GM12878 (cell line): Measurements from ENCODE around the gene LIMK1. TPM values are rescaled to one million over a fixed set of nuclear protein-coding genes. Genes with fewer than 3 reads are reported as not detected.

Source experiments
- ATAC-seq: fragments of 200-7000 bp; cut with Tn5 transposase; 3 replicates; pipeline ENCODE4 v1.9.1; 2020; ENCODE audit warnings: mild to moderate bottlenecking, moderate library complexity
- BruUV-seq: library from RNA; stranded (reverse); fragments of 400-500 nt; replicated peaks from 2 replicates; lab custom pipeline; 2021; lab: Mats Ljungman, UMichigan
- CTCF ChIA-PET: fragments of 300-600 bp; sonication (Branson Sonifier 250); formaldehyde crosslinking; extraction: SDS; loops from one replicate; lab custom pipeline; 2021; ENCODE audit warnings: inconsistent platforms; lab: Yijun Ruan, JAX
- POLR2A ChIA-PET: fragments of 350-600 bp; formaldehyde crosslinking; extraction: SDS; loops from one replicate; lab custom pipeline; 2021; ENCODE audit warnings: inconsistent platforms; lab: Charles Lee
- RAD21 ChIA-PET: fragments of 300-600 bp; sonication (Branson Sonifier 250); formaldehyde crosslinking; loops from one replicate; lab custom pipeline; 2023; ENCODE audit warnings: antibody characterized with exemption; ENCODE audit not compliant: unreplicated experiment; lab: Charles Lee
- SMC1A ChIA-PET: fragments of 300-600 bp; sonication (Branson Sonifier 250); formaldehyde crosslinking; loops from one replicate; lab custom pipeline; 2023; ENCODE audit not compliant: unreplicated experiment, uncharacterized antibody; lab: Charles Lee
- DNase-seq: peaks from one replicate; pipeline ENCODE4 v3.0.0-alpha.2; 2011; ENCODE audit warnings: low read depth, low spot score
- FAIRE-seq: peaks from 3 replicates; lab custom pipeline; 2011; peaks lifted over from hg19 to GRCh38; lab: Jason Lieb, UNC
- H2AFZ ChIP-seq: 2 replicates; pipeline ENCODE4 v1.6.0; 2011; ENCODE audit warnings: low read depth, low read length, control low read depth; ENCODE audit not compliant: control insufficient read depth
- H3K27ac ChIP-seq: 2 replicates; pipeline ENCODE4 v1.5.1; 2011; ENCODE audit warnings: control low read depth; ENCODE audit not compliant: control insufficient read depth, insufficient read depth
- H3K27me3 ChIP-seq, 2 experiments: replicated peaks in 1 of 2; 2 replicates each; pipeline versions ENCODE4 v1.6.0 to v1.6.1; 2011; ENCODE audit warnings: low read length in 1 of 2; ENCODE audit not compliant: control insufficient read depth in 2 of 2, insufficient read depth in 2 of 2
- H3K36me3 ChIP-seq, 2 experiments: 2 replicates each; pipeline ENCODE4 v1.5.1; 2011; ENCODE audit warnings: low read length in 1 of 2; ENCODE audit not compliant: control insufficient read depth in 2 of 2, insufficient read depth in 2 of 2
- H3K4me1 ChIP-seq: 2 replicates; pipeline ENCODE4 v1.6.1; 2011; ENCODE audit warnings: mild to moderate bottlenecking, low read length, moderate library complexity, mixed read lengths; ENCODE audit not compliant: control insufficient read depth, insufficient read depth
- H3K4me2 ChIP-seq: 2 replicates; pipeline ENCODE4 v1.6.0; 2011; ENCODE audit warnings: control low read depth; ENCODE audit not compliant: control insufficient read depth, insufficient read depth
- H3K4me3 ChIP-seq: fragments of 200-600 bp; sonication (generic); 2 replicates; pipeline ENCODE4 v1.5.1; 2016
- H3K79me2 ChIP-seq: 2 replicates; pipeline ENCODE4 v1.6.0; 2011; ENCODE audit warnings: low read length; ENCODE audit not compliant: control insufficient read depth, insufficient read depth
- H3K9ac ChIP-seq: 2 replicates; pipeline ENCODE4 v1.8.0; 2011; ENCODE audit warnings: low read length, control low read depth, mixed read lengths; ENCODE audit not compliant: control insufficient read depth, insufficient read depth
- H3K9me3 ChIP-seq: replicated peaks from 3 replicates; pipeline ENCODE4 v1.5.1; 2011; ENCODE audit warnings: mild to moderate bottlenecking, low read length; ENCODE audit not compliant: control insufficient read depth, insufficient read depth
- H4K20me1 ChIP-seq: 2 replicates; pipeline ENCODE4 v1.6.0; 2011; ENCODE audit not compliant: control insufficient read depth, insufficient read depth
- BCL3 ChIP-seq: IDR thresholded peaks from 2 replicates; pipeline ENCODE4 v1.6.1; 2011; ENCODE audit warnings: borderline replicate concordance, low read depth, mild to moderate bottlenecking, moderate library complexity, low read length; ENCODE audit not compliant: insufficient read depth, poor library complexity, severe bottlenecking
- EED ChIP-seq: sonication (generic); IDR thresholded peaks from 2 replicates; pipeline ENCODE4 v1.6.1; 2016; ENCODE audit warnings: antibody characterized with exemption, low read depth
- IRF3 ChIP-seq: fragments of 450-650 bp; IDR thresholded peaks from 2 replicates; pipeline ENCODE4 v1.6.1; 2014; ENCODE audit warnings: mild to moderate bottlenecking
- JUND ChIP-seq: IDR thresholded peaks from 2 replicates; pipeline ENCODE4 v1.6.1; 2012; ENCODE audit warnings: low read depth, mild to moderate bottlenecking, low read length, improper control_type of control experiment, moderate library complexity
- KAT2A ChIP-seq: conservative IDR thresholded peaks from 2 replicates; pipeline ENCODE4 v1.6.1; 2011; ENCODE audit warnings: low read depth, low read length; ENCODE audit not compliant: control insufficient read depth
- RAD51 ChIP-seq: fragments of 450-650 bp; IDR thresholded peaks from 2 replicates; pipeline ENCODE4 v1.6.1; 2016; ENCODE audit warnings: moderate library complexity, mild to moderate bottlenecking, inconsistent platforms
- RUNX3 ChIP-seq: IDR thresholded peaks from 2 replicates; pipeline ENCODE4 v1.6.1; 2012; ENCODE audit warnings: low read length, inconsistent platforms
- SIX5 ChIP-seq: IDR thresholded peaks from 2 replicates; pipeline ENCODE4 v1.6.1; 2011; ENCODE audit warnings: mild to moderate bottlenecking, low read depth, low read length, moderate library complexity; ENCODE audit not compliant: severe bottlenecking
- SMAD5 ChIP-seq: IDR thresholded peaks from 2 replicates; pipeline ENCODE4 v1.6.1; 2016; ENCODE audit warnings: antibody characterized with exemption, low read depth
- SUPT20H ChIP-seq: IDR thresholded peaks from 2 replicates; pipeline ENCODE4 v1.6.1; 2011; ENCODE audit warnings: low read depth, mild to moderate bottlenecking, low read length, moderate library complexity, borderline replicate concordance; ENCODE audit not compliant: control insufficient read depth
- SUZ12 ChIP-seq: fragments of 200-600 bp; sonication (generic); IDR thresholded peaks from one replicate; pipeline ENCODE4 v1.6.1; 2018; ENCODE audit warnings: antibody characterized with exemption, mild to moderate bottlenecking; ENCODE audit not compliant: unreplicated experiment
- TCF7 ChIP-seq: IDR thresholded peaks from 2 replicates; pipeline ENCODE4 v1.6.1; 2014; ENCODE audit warnings: antibody characterized with exemption, borderline replicate concordance
- ZNF207 ChIP-seq: fragments of 450-650 bp; IDR thresholded peaks from 2 replicates; pipeline ENCODE4 v1.6.1; 2014; ENCODE audit warnings: antibody characterized with exemption, mild to moderate bottlenecking, borderline replicate concordance
- ZNF592 ChIP-seq: fragments of 450-650 bp; IDR thresholded peaks from 2 replicates; pipeline ENCODE4 v1.6.1; 2017; ENCODE audit warnings: mild to moderate bottlenecking, moderate library complexity
- WGBS: methylation state at CpG from one replicate; pipeline ENCODE4 v1.1.6; 2016; ENCODE audit warnings: low lambda C conversion rate; ENCODE audit not compliant: insufficient replicate concordance, insufficient coverage; ENCODE audit errors: missing lambda C conversion rate; 5-methylcytosine and 5-hydroxymethylcytosine counted together
- in situ Hi-C: fragments of 300-500 bp; cut with MboI; formaldehyde crosslinking; loops from 9 replicates; pipeline ENCODE4 v1.14.3; 2018; ENCODE audit warnings: mixed read lengths
- intact Hi-C: fragments of 100-400 bp; cut with micrococcal nuclease; formaldehyde crosslinking; loops from one replicate; pipeline ENCODE4 v1.14.2; 2022; ENCODE audit not compliant: unreplicated experiment
- polyA plus RNA-seq, 11 experiments: library from polyadenylated mRNA; depleted of rRNA in 4 of 11; unstranded in 6 of 11; stranded (reverse) in 5 of 11; fragments of >200 nt; fragmentation: Nextera tagmentation in 4 of 11; fragmentation: Illumina TruSeq in 1 of 11; extraction: Ambion mirVana in 4 of 11; extraction: Trizol in 1 of 11; gene quantifications; 1 replicate in 1 of 11; 2 replicates in 10 of 11; pipeline versions ENCODE4 v1.2.1 to v1.2.3, GENCODE V29; 2011 to 2016; ENCODE audit warnings: inconsistent platforms in 2 of 11, missing spikeins in 2 of 11, low read depth in 1 of 11
- total RNA-seq, 4 experiments: library from RNA; depleted of rRNA in 3 of 4; stranded (reverse); fragments of >200 nt in 3 of 4; fragmentation: Illumina TruSeq in 1 of 4; extraction: Trizol in 1 of 4; gene quantifications; 2 replicates each; pipeline versions ENCODE4 v1.2.1 to v1.2.3, GENCODE V29; 2013 to 2021

LIMK1 gene
- total and polyA plus RNA-seq, 10 of the 15 experiments (the other 5 are each of a cell fraction or from before 2014, with no cell fraction given) = 0.71 to 59.4 (median 28.8) TPM

- no peak for TF ChIP-seq ZNF592
- no peak for TF ChIP-seq SUPT20H
Measured at GRCh38 chr7:74092321-74092963, 8.8 kb downstream of the LIMK1 start (continued).

- Histone ChIP-seq H3K4me2 (peak overlapping the region; percentile 100), H3K9ac (peak overlapping the region; percentile 87), H3K27ac (peak overlapping the region; percentile 94), H3K27me3 (no peaks in the 10 kb centered on the region), H3K4me3 (peak overlapping the region; percentile 80), H3K9me3 (peaks cover 2% of the 10 kb centered on the region; the same call in 2 of the 3 replicates), H3K79me2 (peaks cover 32% of the 10 kb centered on the region), H3K4me1 (peaks cover 26% of the 10 kb centered on the region), H2AFZ (peak overlapping the region; percentile 67), H3K36me3 (peaks cover 12% of the 10 kb centered on the region in 2 experiments), H4K20me1 (no peaks in the 10 kb centered on the region)
- WGBS = 0% methylated on average over 12 of the region's 12 CpGs
- in situ Hi-C loops = no loop called here
- POLR2A ChIA-PET = interaction anchor here (0.5 to 2.5 kb wide), 6 partner anchors 8 to 553 kb away, joined by 3 to 13 read pairs (median 8); partner anchors contain the start of genes EIF4H, LIMK1 and TBL2
- FAIRE-seq (peak; percentile 69), DNase-seq (peak; percentile 60), ATAC-seq (peak; percentile 82)
- intact Hi-C loops = no loop called here
- CTCF ChIA-PET = interaction anchor here (1.0 to 2.4 kb wide), 3 partner anchors 8 to 90 kb away, joined by 3 to 7 read pairs (median 3); no protein-coding TSS in a partner anchor
- RAD21 ChIA-PET = interaction anchor here (0.9 to 2.9 kb wide), 3 partner anchors 8 to 49 kb away, joined by 3 to 10 read pairs (median 10); partner anchors contain the start of gene LIMK1
- BruUV-seq = no TSS peak
- SMC1A ChIA-PET = interaction anchor here (1.0 to 1.6 kb wide), 3 partner anchors 8 to 90 kb away, joined by 3 to 8 read pairs (median 4); no protein-coding TSS in a partner anchor
- no peak for TF ChIP-seq IRF3
- TF ChIP-seq SUZ12 = no peak
- no peak for TF ChIP-seq RUNX3
- TF ChIP-seq RAD51 = no peak
- TF ChIP-seq KAT2A = no peak
- no peak for TF ChIP-seq ZNF207
- no peak for TF ChIP-seq JUND
- TF ChIP-seq BCL3 = no peak
- peak; percentile 59; the same call in 1 of the 2 replicates for TF ChIP-seq SMAD5
- TF ChIP-seq EED = peak; percentile 67; the same call in 1 of the 2 replicates
- no peak for TF ChIP-seq SIX5
- no peak for TF ChIP-seq TCF7
Measured at GRCh38 chr7:74092964-74093471, 9.4 kb downstream of the LIMK1 start.
